Activated naive CD4-positive, alpha-beta T cell treated with anti-CD3 and anti-CD28 coated beads for 36 hours (primary cell): ENCODE results near the gene LRRC8C. TPM values are rescaled to one million over a fixed set of nuclear protein-coding genes. Genes with fewer than 3 reads are reported as not detected.

Experiments
- CTCF ChIA-PET: fragments of 350-600 bp; sonication (Branson Sonifier 250); formaldehyde crosslinking; loops from one replicate; lab custom pipeline; 2021; ENCODE audit warnings: antibody characterized with exemption; lab: Charles Lee
- DNase-seq: peaks from one replicate; pipeline ENCODE4 v3.0.0-alpha.2; 2020
- H3K27ac Mint-ChIP-seq: one replicate; pipeline ENCODE4 v1.8.0; 2021; ENCODE audit warnings: mild to moderate bottlenecking, mixed read lengths
- H3K27me3 Mint-ChIP-seq: one replicate; pipeline ENCODE4 v1.8.0; 2021; ENCODE audit warnings: low read depth, mixed read lengths
- H3K36me3 Mint-ChIP-seq: one replicate; pipeline ENCODE4 v1.8.0; 2021; ENCODE audit warnings: low read depth, mixed read lengths
- H3K4me1 Mint-ChIP-seq: one replicate; pipeline ENCODE4 v1.8.0; 2021; ENCODE audit warnings: low read depth, mixed read lengths
- H3K4me3 Mint-ChIP-seq: one replicate; pipeline ENCODE4 v1.8.0; 2021; ENCODE audit warnings: mild to moderate bottlenecking, moderate library complexity, mixed read lengths
- H3K9me3 Mint-ChIP-seq: one replicate; pipeline ENCODE4 v1.8.0; 2021; ENCODE audit warnings: mixed read lengths
- intact Hi-C: fragments of 100-400 bp; cut with micrococcal nuclease; formaldehyde crosslinking; loops from one replicate; pipeline ENCODE4 v1.15.1; 2023
- total RNA-seq, 2 experiments: library from RNA; stranded (reverse); gene quantifications; one replicate each; pipeline ENCODE4 v1.2.3, GENCODE V29; 2021

Gene LRRC8C
- total RNA-seq, 2 experiments from 2014 or later, result 13.6 TPM

GRCh38 chr1:89762779-89763648 is 130.1 kb downstream of the LRRC8C start:
- CTCF ChIA-PET, result interaction anchor here (0.6 to 6.1 kb wide), 56 partner anchors 8 to 282 kb away, joined by 3 to 112 read pairs (median 5); partner anchors contain the start of gene LRRC8C
- intact Hi-C loops, result loop anchor here (1.0 to 2.0 kb wide), 8 partner anchors 39 to 280 kb away; partner anchors contain the start of genes LRRC8B and LRRC8C
- Mint-ChIP-seq H3K27me3 (no peaks in the 10 kb centered on the region), H3K27ac (peak overlapping the region; percentile 81), H3K9me3 (no peaks in the 10 kb centered on the region), H3K4me1 (peaks cover 42% of the 10 kb centered on the region), H3K4me3 (peak overlapping the region; percentile 86), H3K36me3 (no peaks in the 10 kb centered on the region)
- peak; percentile 92 for DNase-seq

GRCh38 chr1:89763649-89763986 is 130.7 kb downstream of the LRRC8C start:
- intact Hi-C loops, result loop anchor here (1.0 to 2.0 kb wide), 8 partner anchors 39 to 280 kb away; partner anchors contain the start of genes LRRC8B and LRRC8C
- CTCF ChIA-PET, result interaction anchor here (0.6 to 6.1 kb wide), 40 partner anchors 10 to 282 kb away, joined by 3 to 112 read pairs (median 7); partner anchors contain the start of gene LRRC8C
- Mint-ChIP-seq H3K4me3 (peak overlapping the region; percentile 86), H3K9me3 (no peaks in the 10 kb centered on the region), H3K4me1 (peaks cover 36% of the 10 kb centered on the region), H3K27ac (no peak overlapping the region), H3K27me3 (no peaks in the 10 kb centered on the region), H3K36me3 (no peaks in the 10 kb centered on the region)
- no peak for DNase-seq

- CTCF ChIA-PET, result interaction anchor here (1.0 to 6.0 kb wide), 5 partner anchors 10 to 284 kb away, joined by 3 to 28 read pairs (median 4); no protein-coding TSS in a partner anchor
- Mint-ChIP-seq H3K27me3 (no peaks in the 10 kb centered on the region), H3K4me3 (no peak overlapping the region), H3K27ac (no peak overlapping the region), H3K9me3 (no peaks in the 10 kb centered on the region), H3K4me1 (peaks cover 26% of the 10 kb centered on the region), H3K36me3 (no peaks in the 10 kb centered on the region)
- no peak for DNase-seq
- intact Hi-C loops, result no loop called here
These were observed 132.9 kb downstream of the LRRC8C start for GRCh38 chr1:89765774-89766173.

GRCh38 chr1:89767618-89768017 is 134.7 kb downstream of the LRRC8C start:
- no peaks in the 10 kb centered on the region for H3K27me3 Mint-ChIP-seq
- CTCF ChIA-PET, result interaction anchor here (1.0 to 6.0 kb wide), 6 partner anchors 10 to 164 kb away, joined by 3 to 28 read pairs (median 4); no protein-coding TSS in a partner anchor
- no peaks in the 10 kb centered on the region for H3K36me3 Mint-ChIP-seq
- no peak overlapping the region for H3K4me3 Mint-ChIP-seq
- intact Hi-C loops, result no loop called here
- DNase-seq, result no peak
- H3K27ac Mint-ChIP-seq, result no peak overlapping the region
- H3K9me3 Mint-ChIP-seq, result no peaks in the 10 kb centered on the region
- peaks cover 15% of the 10 kb centered on the region for H3K4me1 Mint-ChIP-seq

Other genes starting within 250 kb of the LRRC8C start
- gene LRRC8B, start 108.3 kb upstream of the LRRC8C start, total RNA-seq, result 10 to 100 TPM; 18.0 to 20.4 TPM
- gene LRRC8D, start 187.9 kb downstream of the LRRC8C start, total RNA-seq, result 10 to 100 TPM; 14.4 to 15.0 TPM